B cell (primary cell): Measurements from ENCODE around the gene NIPAL1. TPM values are rescaled to one million over a fixed set of nuclear protein-coding genes. Genes with fewer than 3 reads are reported as not detected.

Experiments
- ATAC-seq: fragments of 200-7000 bp; cut with Tn5 transposase; one replicate; pipeline ENCODE4 v1.10.0; 2021; ENCODE audit warnings: low read depth, mild to moderate bottlenecking, moderate number of reproducible peaks, moderate library complexity
- CTCF ChIA-PET: fragments of 350-600 bp; sonication (Branson Sonifier 250); formaldehyde crosslinking; loops from one replicate; lab custom pipeline; 2021; ENCODE audit warnings: antibody characterized with exemption, inconsistent platforms; lab: Charles Lee
- POLR2A ChIA-PET: fragments of 350-600 bp; sonication (Branson Sonifier 250); formaldehyde crosslinking; loops from one replicate; lab custom pipeline; 2021; ENCODE audit warnings: antibody characterized with exemption; lab: Charles Lee
- DNase-seq: peaks from one replicate; pipeline ENCODE4 v3.0.0; 2013
- H2AFZ ChIP-seq: 2 replicates; pipeline ENCODE4 v1.6.1; 2012; ENCODE audit warnings: mild to moderate bottlenecking, low read depth, low read length; ENCODE audit not compliant: insufficient read depth, poor library complexity, severe bottlenecking
- H3K27ac ChIP-seq, 2 donors: 1 replicate in 1 of 2; 2 replicates in 1 of 2; pipeline ENCODE4 v1.5.1; 2012 to 2013; ENCODE audit warnings: low read length in 2 of 2, mild to moderate bottlenecking in 2 of 2, moderate library complexity in 1 of 2
- H3K27me3 ChIP-seq, 4 experiments: fragments of 200-600 bp in 1 of 4; sonication (generic) in 1 of 4; replicated peaks in 1 of 4; 1 replicate in 2 of 4; 2 replicates in 2 of 4; pipeline versions ENCODE4 v1.6.1 to v1.7.0; 2013 to 2016; ENCODE audit warnings: low read length in 3 of 4, mild to moderate bottlenecking in 2 of 4, mixed read lengths in 1 of 4, moderate library complexity in 1 of 4; ENCODE audit not compliant: insufficient read depth in 4 of 4, control insufficient read depth in 3 of 4; ENCODE audit errors: control extremely low read depth in 1 of 4
- H3K36me3 ChIP-seq, 2 experiments: replicated peaks in 1 of 2; 1 replicate in 1 of 2; 2 replicates in 1 of 2; pipeline versions ENCODE4 v1.6.1 to v1.7.1; 2013; ENCODE audit warnings: low read length in 1 of 2; ENCODE audit not compliant: insufficient read depth in 2 of 2, control insufficient read depth in 1 of 2; ENCODE audit errors: control extremely low read depth in 1 of 2, extremely low read depth in 1 of 2
- H3K4me1 ChIP-seq, 2 donors: fragments of 200-600 bp in 1 of 2; sonication (generic) in 1 of 2; 1 replicate in 1 of 2; 2 replicates in 1 of 2; pipeline versions ENCODE4 v1.5.1 to v1.6.1; 2013 to 2017; ENCODE audit warnings: low read length in 2 of 2; ENCODE audit not compliant: control insufficient read depth in 2 of 2, insufficient read depth in 2 of 2
- H3K4me2 ChIP-seq: replicated peaks from 2 replicates; pipeline ENCODE3; 2012; ENCODE audit warnings: mild to moderate bottlenecking, low read depth, low read length; ENCODE audit not compliant: poor library complexity, severe bottlenecking
- H3K4me3 ChIP-seq, 5 experiments: fragments of 200-600 bp in 1 of 5; sonication (generic) in 1 of 5; 1 replicate in 3 of 5; 2 replicates in 2 of 5; pipeline versions ENCODE4 v1.5.1 to v1.7.0; 2011 to 2016; ENCODE audit warnings: low read length in 4 of 5, mild to moderate bottlenecking in 4 of 5, low read depth in 2 of 5, control low read depth in 1 of 5, moderate library complexity in 1 of 5; ENCODE audit not compliant: insufficient read depth in 1 of 5; ENCODE audit errors: control extremely low read depth in 1 of 5, extremely low read depth in 1 of 5
- H3K79me2 ChIP-seq: fragments of 200-600 bp; sonication (generic); one replicate; pipeline ENCODE4 v1.6.0; 2016; ENCODE audit warnings: low read length; ENCODE audit not compliant: control insufficient read depth, insufficient read depth
- H3K9ac ChIP-seq: fragments of 200-600 bp; sonication (generic); 2 replicates; pipeline ENCODE4 v1.6.1; 2017; ENCODE audit warnings: mild to moderate bottlenecking, low read length, moderate library complexity
- H3K9me3 ChIP-seq, 3 donors: one replicate each; pipeline versions ENCODE4 v1.6.1 to v1.7.1; 2013; ENCODE audit warnings: low read length in 2 of 3; ENCODE audit not compliant: control insufficient read depth in 2 of 3, insufficient read depth in 1 of 3; ENCODE audit errors: control extremely low read depth in 1 of 3
- H4K20me1 ChIP-seq: 2 replicates; pipeline ENCODE4 v1.6.0; 2012; ENCODE audit warnings: mild to moderate bottlenecking, low read length; ENCODE audit not compliant: insufficient read depth, control insufficient read depth, poor library complexity, severe bottlenecking
- H3K27ac Mint-ChIP-seq: one replicate; pipeline ENCODE4 v1.8.0; 2021; ENCODE audit warnings: mixed read lengths
- H3K27me3 Mint-ChIP-seq: one replicate; pipeline ENCODE4 v1.8.0; 2021; ENCODE audit warnings: mixed read lengths
- H3K4me1 Mint-ChIP-seq: one replicate; pipeline ENCODE4 v1.8.0; 2021; ENCODE audit warnings: mixed read lengths
- H3K4me3 Mint-ChIP-seq: one replicate; pipeline ENCODE4 v1.8.0; 2021; ENCODE audit warnings: mixed read lengths
- H3K9me3 Mint-ChIP-seq: one replicate; pipeline ENCODE4 v1.8.0; 2022; ENCODE audit warnings: mixed read lengths; ENCODE audit not compliant: insufficient read depth
- CTCF ChIP-seq: fragments of 200-600 bp; IDR thresholded peaks from one replicate; pipeline ENCODE4 v1.8.0; 2022; ENCODE audit warnings: antibody characterized with exemption, mild to moderate bottlenecking
- EZH2 ChIP-seq: IDR thresholded peaks from 2 replicates; pipeline ENCODE4 v1.6.1; 2012; ENCODE audit warnings: borderline replicate concordance, low read depth, mild to moderate bottlenecking, moderate library complexity, low read length; ENCODE audit not compliant: insufficient read depth, poor library complexity, severe bottlenecking
- WGBS: methylation state at CpG from one replicate; pipeline ENCODE4 v1.1.5; 2013; ENCODE audit warnings: missing lambda C conversion rate; ENCODE audit not compliant: insufficient coverage; 5-methylcytosine and 5-hydroxymethylcytosine counted together
- intact Hi-C: fragments of 100-400 bp; cut with micrococcal nuclease; formaldehyde crosslinking; loops from one replicate; pipeline ENCODE4 v1.10.0; 2022
- polyA plus RNA-seq: library from polyadenylated mRNA; depleted of rRNA; stranded (reverse); fragments of >200 nt; gene quantifications from 2 replicates; pipeline ENCODE4 v1.2.3, GENCODE V29; 2012
- total RNA-seq, 2 donors: library from RNA; stranded (reverse); fragments of 120-200 nt in 1 of 2; gene quantifications; 1 replicate in 1 of 2; 2 replicates in 1 of 2; pipeline versions ENCODE4 v1.2.3 to v1.2.4, GENCODE V29; 2013 to 2022

The NIPAL1 gene
- total and polyA plus RNA-seq, 2 donors (not counting 1 experiment from before 2014, with no cell fraction given): 0.24 to 1.1 TPM

DNA sequence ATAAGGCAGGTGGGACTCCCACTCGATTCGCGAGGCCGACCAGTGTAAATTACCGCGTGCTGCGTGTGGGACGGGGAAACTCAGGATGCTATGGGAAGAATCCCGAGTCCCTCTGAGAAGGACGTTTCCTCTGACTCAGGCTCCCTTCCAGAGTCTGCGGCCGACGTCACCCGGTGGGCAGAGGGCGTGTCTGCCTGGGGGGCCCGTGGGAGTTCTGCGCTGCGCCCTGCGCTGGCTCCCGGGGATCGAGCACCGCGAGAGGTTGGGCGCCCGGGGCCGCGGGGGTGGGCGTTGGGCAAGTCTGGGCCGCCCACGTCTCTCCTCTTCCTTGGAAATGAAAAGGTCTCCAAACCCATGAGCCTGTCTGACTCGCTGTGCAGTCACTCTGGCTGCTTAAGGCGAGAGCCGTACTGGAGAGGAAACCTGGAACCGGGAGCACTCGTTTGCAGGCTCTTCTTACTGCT, 568 bp downstream of the NIPAL1 start:
- intact Hi-C loops: loop anchor here (2.0 to 5.0 kb wide), 2 partner anchors 20 to 70 kb away; no protein-coding TSS in a partner anchor
- ChIA-PET CTCF (interaction anchor here (1.0 to 3.8 kb wide), 4 partner anchors 8 to 70 kb away, joined by 3 to 19 read pairs (median 10); no protein-coding TSS in a partner anchor), POLR2A (no interaction called here)
- H3K27me3 Mint-ChIP-seq: peaks cover 45% of the 10 kb centered on the region
- ATAC-seq (peak; percentile 5), DNase-seq (no peak)
- Histone ChIP-seq H3K9ac (peak overlapping the region; percentile 73), H3K4me3 (peak overlapping the region; percentile 41 to 80 (median 66)), H2AFZ (peak overlapping the region; percentile 78), H3K9me3 (peaks cover 0 to 1% (median 0%) of the 10 kb centered on the region in 3 donors), H3K4me2 (peak overlapping the region; percentile 93), H3K27ac (no peak overlapping the region), H3K27me3 (peaks cover 2 to 49% (median 29%) of the 10 kb centered on the region in 4 experiments), H4K20me1 (peaks cover 5% of the 10 kb centered on the region), H3K79me2 (no peaks in the 10 kb centered on the region), H3K36me3 (no peaks in the 10 kb centered on the region), H3K4me1 (peaks cover 15 to 18% of the 10 kb centered on the region in 2 donors)
- H3K9me3 Mint-ChIP-seq: no peaks in the 10 kb centered on the region
- no peak for TF ChIP-seq CTCF
- TF ChIP-seq EZH2: no peak
- WGBS: 2% methylated on average over 35 of the region's 35 CpGs
- no peak overlapping the region for H3K27ac Mint-ChIP-seq
- H3K4me1 Mint-ChIP-seq: peaks cover 15% of the 10 kb centered on the region
- H3K4me3 Mint-ChIP-seq: peak overlapping the region; percentile 89

DNA sequence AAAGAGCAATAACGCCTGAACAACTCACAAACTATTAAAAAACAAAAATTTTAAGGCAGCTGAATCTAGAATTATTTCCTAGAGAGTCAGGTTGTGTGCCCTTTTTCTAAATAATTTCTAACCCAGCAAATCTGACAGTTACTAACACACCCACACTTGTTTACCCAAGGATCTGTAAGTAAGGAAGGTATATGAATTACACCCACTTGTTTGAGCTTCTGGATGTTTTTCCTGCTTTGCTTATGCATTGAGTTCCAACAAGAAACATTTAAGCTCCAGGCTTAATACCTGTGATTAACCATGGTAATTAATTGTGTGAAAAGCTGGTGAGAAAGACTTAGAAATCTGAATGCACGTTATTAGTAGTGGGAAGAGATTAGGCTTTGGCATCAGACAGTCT, 1.5 kb downstream of the NIPAL1 start:
- Histone ChIP-seq H4K20me1 (peaks cover 5% of the 10 kb centered on the region), H3K4me2 (no peak overlapping the region), H3K4me3 (no peak overlapping the region), H3K4me1 (peaks cover 15 to 18% of the 10 kb centered on the region in 2 donors), H3K9ac (no peak overlapping the region), H3K27me3 (peaks cover 2 to 53% (median 26%) of the 10 kb centered on the region in 4 experiments), H3K9me3 (peaks cover 0 to 1% (median 0%) of the 10 kb centered on the region in 3 donors), H3K27ac (no peak overlapping the region), H3K36me3 (no peaks in the 10 kb centered on the region), H2AFZ (no peak overlapping the region), H3K79me2 (no peaks in the 10 kb centered on the region)
- intact Hi-C loops: loop anchor here (5.0 kb wide), 1 partner anchor 69 kb away; no protein-coding TSS in a partner anchor
- Mint-ChIP-seq H3K4me3 (no peak overlapping the region), H3K27ac (no peak overlapping the region), H3K9me3 (no peaks in the 10 kb centered on the region), H3K4me1 (peaks cover 15% of the 10 kb centered on the region), H3K27me3 (peaks cover 45% of the 10 kb centered on the region)
- WGBS: 83% methylated on average over 1 of the region's 2 CpGs
- ATAC-seq (no peak), DNase-seq (no peak)
- ChIA-PET CTCF (interaction anchor here (0.8 to 3.8 kb wide), 6 partner anchors 10 to 69 kb away, joined by 3 to 19 read pairs (median 4); no protein-coding TSS in a partner anchor), POLR2A (no interaction called here)
- TF ChIP-seq EZH2 (no peak), CTCF (no peak)
